Upper lobe of left lung (tissue), 4 donors: ENCODE results near the gene GIPC1.

ENCODE experiments used
- CTCF ChIP-seq, 6 experiments: fragments of 450-650 bp in 4 of 6; fragments of 200-600 bp in 2 of 6; sonication (generic) in 2 of 6; IDR thresholded peaks; one replicate each; pipeline ENCODE4 v1.5.1; 2016 to 2019; ENCODE audit warnings: antibody characterized with exemption in 6 of 6
- EP300 ChIP-seq, 4 donors: sonication (generic); formaldehyde crosslinking; IDR thresholded peaks; one replicate each; pipeline ENCODE4 v1.5.1; 2017; ENCODE audit warnings: antibody characterized with exemption in 4 of 4, control low read depth in 2 of 4
- POLR2A ChIP-seq, 4 donors: fragments of 450-650 bp; IDR thresholded peaks; one replicate each; pipeline ENCODE4 v1.5.1; 2016 to 2017; ENCODE audit warnings: antibody characterized with exemption in 4 of 4, mild to moderate bottlenecking in 2 of 4
- POLR2AphosphoS5 ChIP-seq, 2 donors: sonication (generic); formaldehyde crosslinking; IDR thresholded peaks; one replicate each; pipeline ENCODE4 v1.5.1; 2017; ENCODE audit warnings: antibody characterized with exemption in 2 of 2

- TF ChIP-seq CTCF (IDR thresholded peaks at IDR 0.05) (no peak), POLR2AphosphoS5 (IDR thresholded peaks at IDR 0.05) (peak in 1 of 2 donors; percentile 60), POLR2A (IDR thresholded peaks at IDR 0.05) (no peak), EP300 (IDR thresholded peaks at IDR 0.05) (no peak)
Measured at GRCh38 chr19:14536926-14537692, 41.2 kb upstream of the GIPC1 start.
